ENCODE results near the gene HDAC9.

The HDAC9 gene

DNA sequence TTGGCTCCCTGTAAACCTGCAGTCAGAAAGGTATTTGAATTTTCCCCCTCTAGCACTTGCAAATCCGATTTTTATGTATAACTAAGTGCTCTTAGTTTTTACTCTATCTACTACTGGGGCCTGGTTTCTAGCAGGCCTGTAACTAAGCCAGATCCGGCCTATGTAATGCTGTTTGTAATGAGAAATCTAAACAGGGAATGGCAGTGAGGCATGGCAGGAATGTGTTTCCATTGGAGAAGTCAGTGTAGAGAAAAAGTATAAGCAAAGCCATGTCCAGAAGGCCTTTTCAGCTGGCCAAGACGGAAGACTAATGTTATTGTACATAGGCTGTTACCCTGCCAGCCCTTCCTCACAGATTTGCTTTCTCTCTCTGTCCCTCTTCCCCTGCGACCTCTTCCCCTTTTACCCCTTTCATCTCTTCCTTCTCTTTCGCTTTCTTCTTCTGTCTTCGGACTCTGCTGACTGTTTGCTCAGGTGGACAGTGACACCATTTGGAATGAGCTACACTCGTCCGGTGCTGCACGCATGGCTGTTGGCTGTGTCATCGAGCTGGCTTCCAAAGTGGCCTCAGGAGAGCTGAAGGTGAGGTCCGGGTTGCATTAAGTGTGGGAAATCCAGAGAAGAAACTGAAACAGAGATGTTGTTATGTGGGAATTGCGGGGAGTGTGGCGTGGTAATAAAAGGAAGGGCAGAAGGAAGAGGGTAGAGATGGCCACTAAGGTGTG is 297.5 kb downstream of the HDAC9 start:
- peak; percentile 45 for DNase-seq (ENCODE audit: low read depth, low spot score)
- POLR2A ChIA-PET: no interaction called here
- H3K4me3 ChIP-seq (ENCODE audit: low read depth, low read length): no peak overlapping the region
- CTCF ChIA-PET: interaction anchor here (1.2 to 1.5 kb wide), 2 partner anchors 127 to 440 kb away, joined by 3 to 4 read pairs; no protein-coding TSS in a partner anchor
- TF ChIP-seq, protein P1, sequence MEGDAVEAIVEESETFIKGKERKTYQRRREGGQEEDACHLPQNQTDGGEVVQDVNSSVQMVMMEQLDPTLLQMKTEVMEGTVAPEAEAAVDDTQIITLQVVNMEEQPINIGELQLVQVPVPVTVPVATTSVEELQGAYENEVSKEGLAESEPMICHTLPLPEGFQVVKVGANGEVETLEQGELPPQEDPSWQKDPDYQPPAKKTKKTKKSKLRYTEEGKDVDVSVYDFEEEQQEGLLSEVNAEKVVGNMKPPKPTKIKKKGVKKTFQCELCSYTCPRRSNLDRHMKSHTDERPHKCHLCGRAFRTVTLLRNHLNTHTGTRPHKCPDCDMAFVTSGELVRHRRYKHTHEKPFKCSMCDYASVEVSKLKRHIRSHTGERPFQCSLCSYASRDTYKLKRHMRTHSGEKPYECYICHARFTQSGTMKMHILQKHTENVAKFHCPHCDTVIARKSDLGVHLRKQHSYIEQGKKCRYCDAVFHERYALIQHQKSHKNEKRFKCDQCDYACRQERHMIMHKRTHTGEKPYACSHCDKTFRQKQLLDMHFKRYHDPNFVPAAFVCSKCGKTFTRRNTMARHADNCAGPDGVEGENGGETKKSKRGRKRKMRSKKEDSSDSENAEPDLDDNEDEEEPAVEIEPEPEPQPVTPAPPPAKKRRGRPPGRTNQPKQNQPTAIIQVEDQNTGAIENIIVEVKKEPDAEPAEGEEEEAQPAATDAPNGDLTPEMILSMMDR (IDR thresholded peaks at IDR 0.05; ENCODE audit: insufficient read depth, low read length, missing control alignments): no peak

DNA sequence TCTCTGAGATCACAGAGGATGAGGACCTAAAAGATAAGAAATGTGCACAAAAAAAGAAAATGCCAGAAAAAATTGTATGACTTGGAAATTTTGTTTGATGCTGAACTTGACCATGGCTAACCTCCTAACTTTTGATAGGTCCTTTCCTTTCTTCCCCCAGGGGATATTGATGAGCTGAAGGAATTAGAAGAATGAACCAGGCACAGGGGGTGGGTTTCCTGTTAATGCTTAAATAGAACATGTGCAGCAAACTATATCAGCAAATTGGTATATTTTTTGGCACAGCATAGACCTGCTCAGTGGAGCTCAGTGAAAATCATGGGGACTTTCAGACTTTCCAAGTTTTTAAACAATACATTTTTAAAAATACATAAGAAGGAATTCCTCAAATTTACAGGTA is 300.7 kb downstream of the HDAC9 start:
- TF ChIP-seq, protein P1 (IDR thresholded peaks at IDR 0.05; ENCODE audit: insufficient read depth, low read length, missing control alignments): no peak
- CTCF ChIA-PET: no interaction called here
- POLR2A ChIA-PET: no interaction called here
- no peak for DNase-seq (ENCODE audit: low read depth, low spot score)
- no peak overlapping the region for H3K4me3 ChIP-seq (ENCODE audit: low read depth, low read length)

DNA sequence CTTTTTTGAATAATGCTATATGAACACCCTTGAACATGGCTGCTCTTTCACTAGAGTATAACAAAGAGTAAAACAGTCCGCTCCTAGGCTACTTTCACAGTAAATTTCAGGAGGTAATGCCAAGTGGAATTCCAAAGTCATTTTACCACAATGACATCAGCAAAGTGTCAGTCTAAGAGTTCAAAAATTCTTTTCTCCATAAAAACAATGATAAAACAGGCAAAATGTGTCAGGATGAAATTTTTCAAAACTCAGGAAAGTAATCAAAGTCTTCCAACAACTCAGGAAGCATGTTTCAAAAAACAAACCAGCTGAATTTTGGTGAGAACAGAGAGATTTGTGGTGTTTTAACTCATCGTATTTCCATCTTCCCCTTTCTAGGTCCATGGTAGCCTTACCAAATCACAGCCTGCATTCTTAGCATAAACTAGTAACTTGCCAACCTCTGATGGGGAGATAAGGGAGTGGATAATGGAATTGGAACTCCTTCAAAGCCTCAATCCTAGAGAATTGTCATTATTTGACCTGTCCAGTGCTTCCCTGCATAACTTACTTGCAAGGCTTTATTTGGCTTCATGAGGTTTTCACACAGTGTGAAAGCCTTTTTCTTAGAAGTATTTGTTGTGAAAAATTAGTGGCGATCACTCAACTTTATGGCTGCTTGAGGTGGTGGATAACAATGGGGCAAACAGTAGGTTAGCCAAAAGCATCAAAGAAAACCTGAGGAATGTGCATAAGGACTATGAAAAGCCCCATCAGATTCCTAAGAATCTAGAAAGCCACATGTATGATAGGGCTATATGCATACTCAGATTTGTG is 302.7 kb downstream of the HDAC9 start:
- TF ChIP-seq, protein P1 (IDR thresholded peaks at IDR 0.05; ENCODE audit: insufficient read depth, low read length, missing control alignments): no peak
- ChIA-PET POLR2A (interaction anchor here (0.7 kb wide), 1 partner anchor 318 kb away, joined by 3 read pairs; no protein-coding TSS in a partner anchor), CTCF (no interaction called here)
- no peak overlapping the region for H3K4me3 ChIP-seq (ENCODE audit: low read depth, low read length)
- DNase-seq (ENCODE audit: low read depth, low spot score): no peak

DNA sequence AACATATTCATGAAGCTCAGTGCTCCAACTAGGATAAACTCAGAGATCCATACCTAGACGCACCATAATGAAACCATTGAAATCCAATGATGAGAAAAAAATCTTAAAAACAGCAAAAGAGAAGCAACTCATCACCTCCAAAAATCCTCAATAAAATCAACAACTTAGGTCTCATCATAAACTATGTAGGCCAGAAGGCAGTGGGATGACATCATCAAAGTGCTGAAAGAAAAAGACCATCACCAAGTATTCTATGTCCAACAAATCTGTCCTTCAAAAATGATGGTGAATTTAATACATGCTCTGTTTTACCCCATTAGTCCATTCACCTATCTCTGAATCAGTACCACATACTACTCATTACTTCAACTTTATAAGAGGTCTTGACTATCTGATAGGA is 304.4 kb downstream of the HDAC9 start:
- TF ChIP-seq, protein P1 (IDR thresholded peaks at IDR 0.05; ENCODE audit: insufficient read depth, low read length, missing control alignments): no peak
- ChIA-PET POLR2A (no interaction called here), CTCF (no interaction called here)
- H3K4me3 ChIP-seq (ENCODE audit: low read depth, low read length): no peak overlapping the region
- no peak for DNase-seq (ENCODE audit: low read depth, low spot score)

DNA sequence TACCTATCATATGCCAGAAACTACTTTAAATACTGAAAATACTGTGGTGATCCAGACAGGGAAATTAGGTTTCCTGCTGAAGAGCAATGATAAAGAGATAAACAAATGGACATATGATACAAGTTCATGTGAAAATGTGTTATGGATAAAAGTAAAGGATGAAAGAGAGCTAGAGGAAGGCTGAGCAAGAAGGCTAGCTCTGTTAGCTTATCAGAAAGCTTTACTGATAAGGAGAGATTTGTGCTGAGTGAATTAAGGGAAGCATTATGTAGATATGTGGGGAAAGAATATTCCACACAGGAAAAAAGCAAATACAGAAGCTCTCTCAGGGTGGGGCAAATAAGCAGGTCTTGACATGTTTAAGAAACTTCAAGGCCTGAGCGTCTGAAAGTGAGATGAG is 308.4 kb downstream of the HDAC9 start:
- no peak for DNase-seq (ENCODE audit: low read depth, low spot score)
- CTCF ChIA-PET: interaction anchor here (0.8 kb wide), 1 partner anchor 137 kb away, joined by 3 read pairs; no protein-coding TSS in a partner anchor
- H3K4me3 ChIP-seq (ENCODE audit: low read depth, low read length): no peak overlapping the region
- POLR2A ChIA-PET: no interaction called here
- TF ChIP-seq, protein P1 (IDR thresholded peaks at IDR 0.05; ENCODE audit: insufficient read depth, low read length, missing control alignments): no peak

DNA sequence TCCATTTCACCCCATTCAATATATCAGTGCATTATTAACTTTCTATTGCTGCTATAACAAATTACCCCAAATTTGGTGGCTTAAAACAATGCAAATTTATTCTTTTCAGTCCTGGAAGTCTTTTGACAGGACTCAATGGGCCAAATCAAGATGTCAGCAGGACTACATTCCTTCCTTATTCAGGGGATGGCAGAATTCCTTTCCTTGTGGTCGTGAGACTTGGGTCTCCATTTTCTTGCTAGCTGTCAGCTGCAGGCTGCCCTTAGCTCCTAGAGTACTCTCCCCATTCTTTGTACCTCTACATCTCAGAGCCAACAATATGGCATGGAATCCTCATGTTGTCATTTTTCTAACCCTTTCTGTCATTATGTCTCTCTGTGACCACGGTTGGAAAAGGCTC is 310.6 kb downstream of the HDAC9 start:
- CTCF ChIA-PET: interaction anchor here (0.8 to 1.3 kb wide), 2 partner anchors 12 to 453 kb away, joined by 3 to 4 read pairs; no protein-coding TSS in a partner anchor
- TF ChIP-seq, protein P1 (IDR thresholded peaks at IDR 0.05; ENCODE audit: insufficient read depth, low read length, missing control alignments): no peak
- no peak for DNase-seq (ENCODE audit: low read depth, low spot score)
- H3K4me3 ChIP-seq (ENCODE audit: low read depth, low read length): no peak overlapping the region
- POLR2A ChIA-PET: no interaction called here

Data from AG04449 (cell line).